ENCODE data around the gene SPDL1. TPM values are rescaled to one million over a fixed set of nuclear protein-coding genes. Genes with fewer than 3 reads are reported as not detected.

The SPDL1 gene
- total RNA-seq, 1 donor = 10.9 TPM

DNA sequence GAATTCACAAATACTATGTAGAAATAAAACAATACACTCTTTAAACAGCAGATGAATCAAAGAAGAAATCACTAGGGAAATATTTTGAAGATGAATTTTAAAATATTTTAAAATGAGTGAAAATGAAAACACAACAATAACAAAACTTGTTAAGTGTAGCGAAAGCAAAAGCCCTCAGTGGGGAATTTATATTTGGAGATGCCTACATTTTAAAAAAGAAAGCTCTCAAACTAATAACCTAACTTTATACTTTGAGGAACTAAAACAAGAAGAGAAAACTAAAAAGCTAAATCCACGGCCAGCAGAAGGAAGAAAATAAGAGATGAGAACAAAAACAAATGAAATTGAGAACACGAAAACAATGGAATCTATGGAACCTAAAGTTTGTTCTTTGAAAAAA is 22.7 kb downstream of the SPDL1 start:
- no peak overlapping the region for H3K4me3 ChIP-seq (ENCODE audit: insufficient read depth, low read length)
- H3K4me2 ChIP-seq (ENCODE audit: insufficient read depth, low read length) = no peak overlapping the region
- no peak for DNase-seq (ENCODE audit: insufficient read length, low spot score, missing footprints)
- no peak overlapping the region for H2AFZ ChIP-seq (ENCODE audit: low read length)
- H3K4me1 ChIP-seq (ENCODE audit: insufficient read depth, low read length) = peaks cover 17% of the 10 kb centered on the region
- H3K36me3 ChIP-seq (ENCODE audit: insufficient read depth, low read length) = peaks cover 33% of the 10 kb centered on the region
- no peaks in the 10 kb centered on the region for H3K79me2 ChIP-seq (ENCODE audit: insufficient read depth, low read length)
- H4K20me1 ChIP-seq (ENCODE audit: insufficient read depth, low read length) = no peaks in the 10 kb centered on the region
- no peak overlapping the region for H3K27ac ChIP-seq (ENCODE audit: low read depth, low read length)
- no peaks in the 10 kb centered on the region for H3K27me3 ChIP-seq (ENCODE audit: insufficient read depth, low read length)
- H3K9me3 ChIP-seq (ENCODE audit: low read depth, low read length) = peaks cover 3% of the 10 kb centered on the region
- TF ChIP-seq, protein P1, sequence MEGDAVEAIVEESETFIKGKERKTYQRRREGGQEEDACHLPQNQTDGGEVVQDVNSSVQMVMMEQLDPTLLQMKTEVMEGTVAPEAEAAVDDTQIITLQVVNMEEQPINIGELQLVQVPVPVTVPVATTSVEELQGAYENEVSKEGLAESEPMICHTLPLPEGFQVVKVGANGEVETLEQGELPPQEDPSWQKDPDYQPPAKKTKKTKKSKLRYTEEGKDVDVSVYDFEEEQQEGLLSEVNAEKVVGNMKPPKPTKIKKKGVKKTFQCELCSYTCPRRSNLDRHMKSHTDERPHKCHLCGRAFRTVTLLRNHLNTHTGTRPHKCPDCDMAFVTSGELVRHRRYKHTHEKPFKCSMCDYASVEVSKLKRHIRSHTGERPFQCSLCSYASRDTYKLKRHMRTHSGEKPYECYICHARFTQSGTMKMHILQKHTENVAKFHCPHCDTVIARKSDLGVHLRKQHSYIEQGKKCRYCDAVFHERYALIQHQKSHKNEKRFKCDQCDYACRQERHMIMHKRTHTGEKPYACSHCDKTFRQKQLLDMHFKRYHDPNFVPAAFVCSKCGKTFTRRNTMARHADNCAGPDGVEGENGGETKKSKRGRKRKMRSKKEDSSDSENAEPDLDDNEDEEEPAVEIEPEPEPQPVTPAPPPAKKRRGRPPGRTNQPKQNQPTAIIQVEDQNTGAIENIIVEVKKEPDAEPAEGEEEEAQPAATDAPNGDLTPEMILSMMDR (IDR thresholded peaks at IDR 0.05; ENCODE audit: extremely low read depth, low read depth, low read length) = no peak

DNA sequence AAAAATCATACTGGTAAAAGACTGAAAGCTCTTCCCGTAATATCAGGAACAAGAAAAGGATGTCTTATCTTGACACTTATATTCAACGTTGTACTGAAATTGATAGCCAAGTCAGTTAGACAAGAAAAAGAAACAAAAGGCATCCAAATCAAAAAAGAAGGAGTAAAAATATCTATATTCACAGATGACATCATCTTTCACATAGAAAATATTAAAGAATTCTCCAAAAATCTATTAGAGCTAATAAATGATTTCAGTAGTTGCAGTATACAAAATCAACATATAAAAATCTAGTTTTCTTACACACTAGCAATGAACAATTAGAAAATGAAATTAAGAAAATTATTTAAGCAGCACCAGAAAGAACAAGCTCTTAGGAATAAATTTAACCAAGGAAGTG is 24.3 kb downstream of the SPDL1 start:
- no peaks in the 10 kb centered on the region for H3K79me2 ChIP-seq (ENCODE audit: insufficient read depth, low read length)
- no peaks in the 10 kb centered on the region for H3K27me3 ChIP-seq (ENCODE audit: insufficient read depth, low read length)
- no peak overlapping the region for H3K27ac ChIP-seq (ENCODE audit: low read depth, low read length)
- TF ChIP-seq, protein P1 (IDR thresholded peaks at IDR 0.05; ENCODE audit: extremely low read depth, low read depth, low read length) = no peak
- H3K9me3 ChIP-seq (ENCODE audit: low read depth, low read length) = peaks cover 3% of the 10 kb centered on the region
- H2AFZ ChIP-seq (ENCODE audit: low read length) = no peak overlapping the region
- no peak overlapping the region for H3K4me2 ChIP-seq (ENCODE audit: insufficient read depth, low read length)
- DNase-seq (ENCODE audit: insufficient read length, low spot score, missing footprints) = no peak
- H4K20me1 ChIP-seq (ENCODE audit: insufficient read depth, low read length) = no peaks in the 10 kb centered on the region
- no peak overlapping the region for H3K4me3 ChIP-seq (ENCODE audit: insufficient read depth, low read length)
- H3K4me1 ChIP-seq (ENCODE audit: insufficient read depth, low read length) = peaks cover 2% of the 10 kb centered on the region
- H3K36me3 ChIP-seq (ENCODE audit: insufficient read depth, low read length) = peaks cover 28% of the 10 kb centered on the region

DNA sequence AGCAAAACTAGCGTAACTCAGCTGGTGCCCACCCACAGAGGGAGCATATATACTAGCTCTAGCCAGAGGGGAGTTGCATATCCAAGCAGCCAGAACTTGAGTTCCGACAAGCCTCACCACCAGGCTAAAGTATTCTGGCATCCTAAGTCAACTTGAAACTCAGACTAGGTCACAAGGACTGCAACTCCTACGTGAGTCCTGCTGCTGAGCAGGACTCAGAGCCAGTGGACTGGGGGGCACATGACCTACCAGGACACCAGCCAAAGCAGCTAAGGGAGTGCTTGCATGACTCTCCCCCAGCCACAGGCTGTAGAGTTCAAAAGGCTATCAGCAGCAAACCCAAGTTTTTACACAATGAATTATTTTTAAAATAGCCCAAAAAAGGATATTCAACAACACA is 26.1 kb downstream of the SPDL1 start:
- H3K9me3 ChIP-seq (ENCODE audit: low read depth, low read length) = peaks cover 3% of the 10 kb centered on the region
- no peaks in the 10 kb centered on the region for H3K79me2 ChIP-seq (ENCODE audit: insufficient read depth, low read length)
- DNase-seq (ENCODE audit: insufficient read length, low spot score, missing footprints) = peak; percentile 6
- no peaks in the 10 kb centered on the region for H4K20me1 ChIP-seq (ENCODE audit: insufficient read depth, low read length)
- H3K4me1 ChIP-seq (ENCODE audit: insufficient read depth, low read length) = no peaks in the 10 kb centered on the region
- H3K27ac ChIP-seq (ENCODE audit: low read depth, low read length) = no peak overlapping the region
- H3K4me3 ChIP-seq (ENCODE audit: insufficient read depth, low read length) = no peak overlapping the region
- no peak overlapping the region for H2AFZ ChIP-seq (ENCODE audit: low read length)
- no peaks in the 10 kb centered on the region for H3K27me3 ChIP-seq (ENCODE audit: insufficient read depth, low read length)
- TF ChIP-seq, protein P1 (IDR thresholded peaks at IDR 0.05; ENCODE audit: extremely low read depth, low read depth, low read length) = no peak
- no peak overlapping the region for H3K4me2 ChIP-seq (ENCODE audit: insufficient read depth, low read length)
- H3K36me3 ChIP-seq (ENCODE audit: insufficient read depth, low read length) = peaks cover 11% of the 10 kb centered on the region

DNA sequence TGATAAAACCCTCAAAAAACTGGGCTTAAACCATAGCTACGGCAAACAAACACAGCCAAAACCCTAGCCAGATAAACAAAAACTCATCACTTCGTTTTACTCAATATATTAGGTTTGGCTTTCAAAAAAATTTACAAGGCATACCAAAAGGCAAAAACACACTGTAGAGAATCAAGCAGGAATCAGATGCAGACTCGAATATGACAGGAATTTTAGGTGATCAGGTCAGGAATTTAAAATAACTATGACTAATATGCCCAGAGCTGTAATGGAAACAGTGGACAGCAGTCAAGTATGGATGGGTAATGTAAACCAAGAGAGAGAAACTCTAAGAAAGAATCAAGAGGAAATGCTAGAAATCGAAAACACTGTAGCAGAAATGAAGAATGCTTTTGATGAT is 27.0 kb downstream of the SPDL1 start:
- Histone ChIP-seq H3K4me3 (ENCODE audit: insufficient read depth, low read length) (no peak overlapping the region), H3K4me1 (ENCODE audit: insufficient read depth, low read length) (no peaks in the 10 kb centered on the region), H3K36me3 (ENCODE audit: insufficient read depth, low read length) (peaks cover 3% of the 10 kb centered on the region), H3K4me2 (ENCODE audit: insufficient read depth, low read length) (no peak overlapping the region), H3K27ac (ENCODE audit: low read depth, low read length) (no peak overlapping the region), H3K9me3 (ENCODE audit: low read depth, low read length) (peaks cover 3% of the 10 kb centered on the region), H3K79me2 (ENCODE audit: insufficient read depth, low read length) (no peaks in the 10 kb centered on the region), H2AFZ (ENCODE audit: low read length) (no peak overlapping the region), H3K27me3 (ENCODE audit: insufficient read depth, low read length) (no peaks in the 10 kb centered on the region), H4K20me1 (ENCODE audit: insufficient read depth, low read length) (no peaks in the 10 kb centered on the region)
- TF ChIP-seq, protein P1 (IDR thresholded peaks at IDR 0.05; ENCODE audit: extremely low read depth, low read depth, low read length) = no peak
- no peak for DNase-seq (ENCODE audit: insufficient read length, low spot score, missing footprints)

All from osteoblast (primary cell).